WTC11 (cell line): ENCODE results near the gene FAF1. TPM values are rescaled to one million over a fixed set of nuclear protein-coding genes. Genes with fewer than 3 reads are reported as not detected.

Experiments
- ATAC-seq: fragments of 200-7000 bp; cut with Tn5 transposase; 2 replicates; pipeline ENCODE4 v1.10.0; 2021; ENCODE audit warnings: mild to moderate bottlenecking, moderate library complexity
- CTCF ChIA-PET: fragments of 300-600 bp; sonication (Branson Sonifier 250); formaldehyde crosslinking; loops from one replicate; lab custom pipeline; 2021; ENCODE audit warnings: antibody characterized with exemption; lab: Charles Lee
- POLR2A ChIA-PET: fragments of 350-600 bp; sonication (Branson Sonifier 250); formaldehyde crosslinking; loops from one replicate; lab custom pipeline; 2021; ENCODE audit warnings: antibody characterized with exemption; lab: Charles Lee
- DNase-seq: peaks from one replicate; pipeline ENCODE4 v3.0.0; 2021; ENCODE audit warnings: low spot score
- H3K27ac Mint-ChIP-seq: 2 replicates; pipeline ENCODE4 v1.8.0; 2021; ENCODE audit warnings: mixed read lengths
- H3K27me3 Mint-ChIP-seq: 2 replicates; pipeline ENCODE4 v1.8.0; 2021; ENCODE audit warnings: low read depth, mild to moderate bottlenecking, moderate library complexity, mixed read lengths
- H3K36me3 Mint-ChIP-seq: 2 replicates; pipeline ENCODE4 v1.8.0; 2021; ENCODE audit warnings: mixed read lengths
- H3K4me1 Mint-ChIP-seq: 2 replicates; pipeline ENCODE4 v1.8.0; 2022; ENCODE audit warnings: mixed read lengths
- H3K4me3 Mint-ChIP-seq: 2 replicates; pipeline ENCODE4 v1.8.0; 2021; ENCODE audit warnings: mild to moderate bottlenecking, moderate library complexity, mixed read lengths
- H3K9me3 Mint-ChIP-seq: 2 replicates; pipeline ENCODE4 v1.8.0; 2021; ENCODE audit warnings: mixed read lengths
- ETV6 ChIP-seq: sonication (generic); formaldehyde crosslinking; IDR thresholded peaks from 2 replicates; pipeline ENCODE4 v1.8.1; 2022; ENCODE audit warnings: mild to moderate bottlenecking, missing genetic modification reagents
- FOXK1 ChIP-seq: sonication (generic); formaldehyde crosslinking; IDR thresholded peaks from 2 replicates; pipeline ENCODE4 v1.8.0; 2022; ENCODE audit warnings: mild to moderate bottlenecking, moderate library complexity, missing genetic modification reagents
- MYBL2 ChIP-seq: sonication (generic); formaldehyde crosslinking; IDR thresholded peaks from 2 replicates; pipeline ENCODE4 v1.8.1; 2023; ENCODE audit warnings: mild to moderate bottlenecking, moderate library complexity, missing genetic modification reagents
- PRRX2 ChIP-seq: fragments of 250-450 bp; sonication (Bioruptor Pico); IDR thresholded peaks from 2 replicates; pipeline ENCODE4 v1.8.0; 2021; ENCODE audit warnings: mild to moderate bottlenecking
- SOX15 ChIP-seq: fragments of 250-450 bp; sonication (Bioruptor Pico); IDR thresholded peaks from 2 replicates; pipeline ENCODE4 v1.9.0; 2021; ENCODE audit warnings: mild to moderate bottlenecking
- ZNF121 ChIP-seq: sonication (generic); formaldehyde crosslinking; IDR thresholded peaks from 2 replicates; pipeline ENCODE4 v1.8.0; 2023; ENCODE audit warnings: missing genetic modification reagents
- ZNF219 ChIP-seq: sonication (generic); formaldehyde crosslinking; IDR thresholded peaks from 2 replicates; pipeline ENCODE4 v1.8.0; 2023; ENCODE audit warnings: missing genetic modification reagents, mild to moderate bottlenecking, borderline replicate concordance
- ZNF317 ChIP-seq: sonication (generic); formaldehyde crosslinking; IDR thresholded peaks from 2 replicates; pipeline ENCODE4 v1.8.1; 2023; ENCODE audit warnings: low read depth, mild to moderate bottlenecking, moderate library complexity, missing genetic modification reagents, borderline replicate concordance
- total RNA-seq: library from RNA; stranded (reverse); gene quantifications from 3 replicates; pipeline ENCODE4 v1.2.3, GENCODE V29; 2021
- TF ChIP-seq, protein P1 (sequence below): sonication (generic); formaldehyde crosslinking; IDR thresholded peaks from 2 replicates; pipeline ENCODE4 v1.8.0; 2023; ENCODE audit warnings: missing genetic modification reagents, mild to moderate bottlenecking, borderline replicate concordance
- TF ChIP-seq, protein P2 (sequence below): sonication (generic); formaldehyde crosslinking; IDR thresholded peaks from 2 replicates; pipeline ENCODE4 v1.8.1; 2023; ENCODE audit warnings: mild to moderate bottlenecking, missing genetic modification reagents, borderline replicate concordance
- TF ChIP-seq, protein P3 (sequence below): sonication (generic); formaldehyde crosslinking; IDR thresholded peaks from 2 replicates; pipeline ENCODE4 v1.8.0; 2022; ENCODE audit warnings: mild to moderate bottlenecking, missing genetic modification reagents
- TF ChIP-seq, protein P4 (sequence below): fragments of 250-450 bp; sonication (Bioruptor Pico); IDR thresholded peaks from 2 replicates; pipeline ENCODE4 v1.8.0; 2021; ENCODE audit warnings: mild to moderate bottlenecking
- TF ChIP-seq, protein P5 (sequence below): sonication (generic); formaldehyde crosslinking; IDR thresholded peaks from 2 replicates; pipeline ENCODE4 v1.8.1; 2022; ENCODE audit warnings: mild to moderate bottlenecking, moderate library complexity, missing genetic modification reagents
- TF ChIP-seq, protein P6 (sequence below): fragments of 250-450 bp; sonication (Bioruptor Pico); IDR thresholded peaks from 2 replicates; pipeline ENCODE4 v1.9.0; 2021; ENCODE audit warnings: mild to moderate bottlenecking, borderline replicate concordance

FAF1 gene
- total RNA-seq, 1 experiment from 2014 or later: 53.5 TPM

DNA sequence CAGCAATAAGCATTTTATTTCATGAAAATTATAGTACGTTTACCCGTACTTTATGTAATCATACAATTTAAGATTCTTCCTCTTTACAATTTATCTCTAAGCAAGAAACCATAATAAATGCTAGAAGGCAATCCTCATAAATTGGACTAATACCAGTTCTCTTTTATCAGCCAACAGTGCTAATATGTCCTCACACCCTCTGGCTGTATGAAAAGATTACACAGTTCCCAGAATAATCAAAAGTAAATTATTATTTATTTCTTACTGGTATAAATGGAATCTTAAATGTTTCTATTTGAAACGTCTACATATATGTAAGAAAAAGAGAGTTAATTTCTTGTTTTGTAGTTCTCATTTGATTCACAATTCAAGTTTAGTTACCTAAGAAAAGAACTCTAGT, 6.9 kb upstream of the FAF1 start (continued):
- TF ChIP-seq, protein P1, sequence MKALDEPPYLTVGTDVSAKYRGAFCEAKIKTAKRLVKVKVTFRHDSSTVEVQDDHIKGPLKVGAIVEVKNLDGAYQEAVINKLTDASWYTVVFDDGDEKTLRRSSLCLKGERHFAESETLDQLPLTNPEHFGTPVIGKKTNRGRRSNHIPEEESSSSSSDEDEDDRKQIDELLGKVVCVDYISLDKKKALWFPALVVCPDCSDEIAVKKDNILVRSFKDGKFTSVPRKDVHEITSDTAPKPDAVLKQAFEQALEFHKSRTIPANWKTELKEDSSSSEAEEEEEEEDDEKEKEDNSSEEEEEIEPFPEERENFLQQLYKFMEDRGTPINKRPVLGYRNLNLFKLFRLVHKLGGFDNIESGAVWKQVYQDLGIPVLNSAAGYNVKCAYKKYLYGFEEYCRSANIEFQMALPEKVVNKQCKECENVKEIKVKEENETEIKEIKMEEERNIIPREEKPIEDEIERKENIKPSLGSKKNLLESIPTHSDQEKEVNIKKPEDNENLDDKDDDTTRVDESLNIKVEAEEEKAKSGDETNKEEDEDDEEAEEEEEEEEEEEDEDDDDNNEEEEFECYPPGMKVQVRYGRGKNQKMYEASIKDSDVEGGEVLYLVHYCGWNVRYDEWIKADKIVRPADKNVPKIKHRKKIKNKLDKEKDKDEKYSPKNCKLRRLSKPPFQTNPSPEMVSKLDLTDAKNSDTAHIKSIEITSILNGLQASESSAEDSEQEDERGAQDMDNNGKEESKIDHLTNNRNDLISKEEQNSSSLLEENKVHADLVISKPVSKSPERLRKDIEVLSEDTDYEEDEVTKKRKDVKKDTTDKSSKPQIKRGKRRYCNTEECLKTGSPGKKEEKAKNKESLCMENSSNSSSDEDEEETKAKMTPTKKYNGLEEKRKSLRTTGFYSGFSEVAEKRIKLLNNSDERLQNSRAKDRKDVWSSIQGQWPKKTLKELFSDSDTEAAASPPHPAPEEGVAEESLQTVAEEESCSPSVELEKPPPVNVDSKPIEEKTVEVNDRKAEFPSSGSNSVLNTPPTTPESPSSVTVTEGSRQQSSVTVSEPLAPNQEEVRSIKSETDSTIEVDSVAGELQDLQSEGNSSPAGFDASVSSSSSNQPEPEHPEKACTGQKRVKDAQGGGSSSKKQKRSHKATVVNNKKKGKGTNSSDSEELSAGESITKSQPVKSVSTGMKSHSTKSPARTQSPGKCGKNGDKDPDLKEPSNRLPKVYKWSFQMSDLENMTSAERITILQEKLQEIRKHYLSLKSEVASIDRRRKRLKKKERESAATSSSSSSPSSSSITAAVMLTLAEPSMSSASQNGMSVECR (CRISPR knock-in tag): no peak
- TF ChIP-seq ETV6 (CRISPR knock-in tag) (no peak), PRRX2 (CRISPR knock-in tag) (no peak)
- TF ChIP-seq, all 79 proteins: peak for 0

DNA sequence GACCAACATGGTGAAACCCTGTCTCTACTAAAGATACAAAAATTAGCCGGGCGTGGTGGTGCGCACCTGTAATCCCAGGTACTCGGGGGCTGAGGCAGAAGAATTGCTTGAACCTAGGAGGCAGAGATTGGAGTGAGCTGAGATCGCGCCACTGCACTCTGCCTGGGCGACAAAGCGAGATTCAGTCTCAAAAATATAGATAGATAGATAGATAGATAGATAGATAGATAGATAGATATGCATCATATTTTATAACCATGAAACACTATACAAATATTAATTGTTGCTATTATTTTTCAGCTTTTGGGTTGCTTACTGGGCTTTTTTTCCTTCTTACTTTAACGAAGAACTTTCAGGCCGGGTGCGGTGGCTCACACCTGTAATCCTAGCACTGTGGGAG, 4.8 kb upstream of the FAF1 start:
- CTCF ChIA-PET: no interaction called here
- Mint-ChIP-seq H3K36me3 (no peaks in the 10 kb centered on the region), H3K27ac (no peak overlapping the region), H3K9me3 (no peaks in the 10 kb centered on the region), H3K27me3 (peaks cover 66% of the 10 kb centered on the region), H3K4me3 (no peak overlapping the region), H3K4me1 (peaks cover 13% of the 10 kb centered on the region)
- no peak for DNase-seq
- TF ChIP-seq, protein P2, sequence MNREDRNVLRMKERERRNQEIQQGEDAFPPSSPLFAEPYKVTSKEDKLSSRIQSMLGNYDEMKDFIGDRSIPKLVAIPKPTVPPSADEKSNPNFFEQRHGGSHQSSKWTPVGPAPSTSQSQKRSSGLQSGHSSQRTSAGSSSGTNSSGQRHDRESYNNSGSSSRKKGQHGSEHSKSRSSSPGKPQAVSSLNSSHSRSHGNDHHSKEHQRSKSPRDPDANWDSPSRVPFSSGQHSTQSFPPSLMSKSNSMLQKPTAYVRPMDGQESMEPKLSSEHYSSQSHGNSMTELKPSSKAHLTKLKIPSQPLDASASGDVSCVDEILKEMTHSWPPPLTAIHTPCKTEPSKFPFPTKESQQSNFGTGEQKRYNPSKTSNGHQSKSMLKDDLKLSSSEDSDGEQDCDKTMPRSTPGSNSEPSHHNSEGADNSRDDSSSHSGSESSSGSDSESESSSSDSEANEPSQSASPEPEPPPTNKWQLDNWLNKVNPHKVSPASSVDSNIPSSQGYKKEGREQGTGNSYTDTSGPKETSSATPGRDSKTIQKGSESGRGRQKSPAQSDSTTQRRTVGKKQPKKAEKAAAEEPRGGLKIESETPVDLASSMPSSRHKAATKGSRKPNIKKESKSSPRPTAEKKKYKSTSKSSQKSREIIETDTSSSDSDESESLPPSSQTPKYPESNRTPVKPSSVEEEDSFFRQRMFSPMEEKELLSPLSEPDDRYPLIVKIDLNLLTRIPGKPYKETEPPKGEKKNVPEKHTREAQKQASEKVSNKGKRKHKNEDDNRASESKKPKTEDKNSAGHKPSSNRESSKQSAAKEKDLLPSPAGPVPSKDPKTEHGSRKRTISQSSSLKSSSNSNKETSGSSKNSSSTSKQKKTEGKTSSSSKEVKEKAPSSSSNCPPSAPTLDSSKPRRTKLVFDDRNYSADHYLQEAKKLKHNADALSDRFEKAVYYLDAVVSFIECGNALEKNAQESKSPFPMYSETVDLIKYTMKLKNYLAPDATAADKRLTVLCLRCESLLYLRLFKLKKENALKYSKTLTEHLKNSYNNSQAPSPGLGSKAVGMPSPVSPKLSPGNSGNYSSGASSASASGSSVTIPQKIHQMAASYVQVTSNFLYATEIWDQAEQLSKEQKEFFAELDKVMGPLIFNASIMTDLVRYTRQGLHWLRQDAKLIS (CRISPR knock-in tag): no peak
- TF ChIP-seq, protein P3, sequence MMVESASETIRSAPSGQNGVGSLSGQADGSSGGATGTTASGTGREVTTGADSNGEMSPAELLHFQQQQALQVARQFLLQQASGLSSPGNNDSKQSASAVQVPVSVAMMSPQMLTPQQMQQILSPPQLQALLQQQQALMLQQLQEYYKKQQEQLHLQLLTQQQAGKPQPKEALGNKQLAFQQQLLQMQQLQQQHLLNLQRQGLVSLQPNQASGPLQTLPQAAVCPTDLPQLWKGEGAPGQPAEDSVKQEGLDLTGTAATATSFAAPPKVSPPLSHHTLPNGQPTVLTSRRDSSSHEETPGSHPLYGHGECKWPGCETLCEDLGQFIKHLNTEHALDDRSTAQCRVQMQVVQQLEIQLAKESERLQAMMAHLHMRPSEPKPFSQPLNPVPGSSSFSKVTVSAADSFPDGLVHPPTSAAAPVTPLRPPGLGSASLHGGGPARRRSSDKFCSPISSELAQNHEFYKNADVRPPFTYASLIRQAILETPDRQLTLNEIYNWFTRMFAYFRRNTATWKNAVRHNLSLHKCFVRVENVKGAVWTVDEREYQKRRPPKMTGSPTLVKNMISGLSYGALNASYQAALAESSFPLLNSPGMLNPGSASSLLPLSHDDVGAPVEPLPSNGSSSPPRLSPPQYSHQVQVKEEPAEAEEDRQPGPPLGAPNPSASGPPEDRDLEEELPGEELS (CRISPR knock-in tag): no peak
- TF ChIP-seq, protein P1 (CRISPR knock-in tag): no peak
- TF ChIP-seq ZNF219 (CRISPR knock-in tag): no peak
- no peak for TF ChIP-seq SOX15 (CRISPR knock-in tag)
- TF ChIP-seq, protein P4, sequence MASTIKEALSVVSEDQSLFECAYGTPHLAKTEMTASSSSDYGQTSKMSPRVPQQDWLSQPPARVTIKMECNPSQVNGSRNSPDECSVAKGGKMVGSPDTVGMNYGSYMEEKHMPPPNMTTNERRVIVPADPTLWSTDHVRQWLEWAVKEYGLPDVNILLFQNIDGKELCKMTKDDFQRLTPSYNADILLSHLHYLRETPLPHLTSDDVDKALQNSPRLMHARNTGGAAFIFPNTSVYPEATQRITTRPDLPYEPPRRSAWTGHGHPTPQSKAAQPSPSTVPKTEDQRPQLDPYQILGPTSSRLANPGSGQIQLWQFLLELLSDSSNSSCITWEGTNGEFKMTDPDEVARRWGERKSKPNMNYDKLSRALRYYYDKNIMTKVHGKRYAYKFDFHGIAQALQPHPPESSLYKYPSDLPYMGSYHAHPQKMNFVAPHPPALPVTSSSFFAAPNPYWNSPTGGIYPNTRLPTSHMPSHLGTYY (CRISPR knock-in tag): no peak
- no peak for TF ChIP-seq ZNF317 (CRISPR knock-in tag)
- TF ChIP-seq, protein P5, sequence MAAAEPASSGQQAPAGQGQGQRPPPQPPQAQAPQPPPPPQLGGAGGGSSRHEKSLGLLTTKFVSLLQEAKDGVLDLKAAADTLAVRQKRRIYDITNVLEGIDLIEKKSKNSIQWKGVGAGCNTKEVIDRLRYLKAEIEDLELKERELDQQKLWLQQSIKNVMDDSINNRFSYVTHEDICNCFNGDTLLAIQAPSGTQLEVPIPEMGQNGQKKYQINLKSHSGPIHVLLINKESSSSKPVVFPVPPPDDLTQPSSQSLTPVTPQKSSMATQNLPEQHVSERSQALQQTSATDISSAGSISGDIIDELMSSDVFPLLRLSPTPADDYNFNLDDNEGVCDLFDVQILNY (CRISPR knock-in tag): no peak
- TF ChIP-seq, protein P6, sequence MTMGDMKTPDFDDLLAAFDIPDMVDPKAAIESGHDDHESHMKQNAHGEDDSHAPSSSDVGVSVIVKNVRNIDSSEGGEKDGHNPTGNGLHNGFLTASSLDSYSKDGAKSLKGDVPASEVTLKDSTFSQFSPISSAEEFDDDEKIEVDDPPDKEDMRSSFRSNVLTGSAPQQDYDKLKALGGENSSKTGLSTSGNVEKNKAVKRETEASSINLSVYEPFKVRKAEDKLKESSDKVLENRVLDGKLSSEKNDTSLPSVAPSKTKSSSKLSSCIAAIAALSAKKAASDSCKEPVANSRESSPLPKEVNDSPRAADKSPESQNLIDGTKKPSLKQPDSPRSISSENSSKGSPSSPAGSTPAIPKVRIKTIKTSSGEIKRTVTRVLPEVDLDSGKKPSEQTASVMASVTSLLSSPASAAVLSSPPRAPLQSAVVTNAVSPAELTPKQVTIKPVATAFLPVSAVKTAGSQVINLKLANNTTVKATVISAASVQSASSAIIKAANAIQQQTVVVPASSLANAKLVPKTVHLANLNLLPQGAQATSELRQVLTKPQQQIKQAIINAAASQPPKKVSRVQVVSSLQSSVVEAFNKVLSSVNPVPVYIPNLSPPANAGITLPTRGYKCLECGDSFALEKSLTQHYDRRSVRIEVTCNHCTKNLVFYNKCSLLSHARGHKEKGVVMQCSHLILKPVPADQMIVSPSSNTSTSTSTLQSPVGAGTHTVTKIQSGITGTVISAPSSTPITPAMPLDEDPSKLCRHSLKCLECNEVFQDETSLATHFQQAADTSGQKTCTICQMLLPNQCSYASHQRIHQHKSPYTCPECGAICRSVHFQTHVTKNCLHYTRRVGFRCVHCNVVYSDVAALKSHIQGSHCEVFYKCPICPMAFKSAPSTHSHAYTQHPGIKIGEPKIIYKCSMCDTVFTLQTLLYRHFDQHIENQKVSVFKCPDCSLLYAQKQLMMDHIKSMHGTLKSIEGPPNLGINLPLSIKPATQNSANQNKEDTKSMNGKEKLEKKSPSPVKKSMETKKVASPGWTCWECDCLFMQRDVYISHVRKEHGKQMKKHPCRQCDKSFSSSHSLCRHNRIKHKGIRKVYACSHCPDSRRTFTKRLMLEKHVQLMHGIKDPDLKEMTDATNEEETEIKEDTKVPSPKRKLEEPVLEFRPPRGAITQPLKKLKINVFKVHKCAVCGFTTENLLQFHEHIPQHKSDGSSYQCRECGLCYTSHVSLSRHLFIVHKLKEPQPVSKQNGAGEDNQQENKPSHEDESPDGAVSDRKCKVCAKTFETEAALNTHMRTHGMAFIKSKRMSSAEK (CRISPR knock-in tag): no peak
- no peak for TF ChIP-seq ZNF121 (CRISPR knock-in tag)
- TF ChIP-seq MYBL2 (CRISPR knock-in tag): no peak
- TF ChIP-seq FOXK1: no peak
- POLR2A ChIA-PET: no interaction called here
- ATAC-seq: no peak
